ENCODE results near the gene ZNF597. TPM values are rescaled to one million over a fixed set of nuclear protein-coding genes. Genes with fewer than 3 reads are reported as not detected.

Gene ZNF597
- total and polyA plus RNA-seq, 2 donors (not counting 1 experiment from before 2014, with no cell fraction given): 1.6 to 2.0 TPM

DNA sequence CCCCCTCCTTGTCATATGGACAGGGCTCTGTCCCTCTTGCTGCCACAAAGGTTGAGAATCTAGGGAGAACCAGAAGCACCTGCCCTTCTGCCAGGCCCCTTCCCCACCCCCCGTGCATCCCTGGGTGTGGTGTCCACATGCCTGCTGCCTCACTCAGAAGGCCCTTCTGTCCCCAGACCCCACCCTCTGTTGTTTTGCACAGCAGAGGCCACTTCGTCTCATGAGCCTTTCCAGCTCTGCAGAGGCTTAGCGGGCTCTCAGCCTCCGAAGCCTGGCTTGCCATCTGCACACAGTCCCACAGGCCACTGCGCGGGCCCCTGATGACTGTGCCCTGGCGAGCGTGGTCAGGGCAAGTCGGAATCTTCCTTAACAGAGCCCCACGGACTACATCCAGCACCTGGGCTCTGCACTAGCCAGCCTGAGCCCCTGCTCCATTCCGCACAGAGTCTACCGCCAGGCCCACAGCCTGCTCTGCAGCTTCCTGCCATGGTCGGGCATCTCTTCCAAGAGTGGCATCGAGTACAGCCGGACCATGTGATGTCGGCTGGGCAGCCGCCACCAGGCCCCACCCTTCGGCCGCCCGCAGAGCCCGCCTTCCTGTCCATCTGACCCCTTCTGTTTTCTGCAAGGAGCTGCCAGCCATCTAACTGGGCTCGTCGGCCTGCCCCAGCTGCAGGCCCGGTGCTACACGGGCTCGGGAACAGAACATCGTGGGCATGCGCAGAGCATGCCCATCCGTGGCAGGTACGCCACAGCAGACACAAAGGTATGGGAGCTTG lies 41.2 kb upstream of the ZNF597 start:
- no peak overlapping the region for H3K4me2 ChIP-seq (ENCODE audit: extremely low read depth, insufficient read depth, low read length)
- H3K9me3 ChIP-seq (ENCODE audit: control insufficient read depth, insufficient read depth, low read depth, low read length): no peaks in the 10 kb centered on the region
- H3K36me3 ChIP-seq (ENCODE audit: control insufficient read depth, insufficient read depth, low read length): peaks cover 24% of the 10 kb centered on the region
- H2AFZ ChIP-seq (ENCODE audit: low read length): no peak overlapping the region
- no peak for TF ChIP-seq EZH2 (IDR thresholded peaks at IDR 0.05; ENCODE audit: low read length, missing control alignments)
- TF ChIP-seq, protein P1, sequence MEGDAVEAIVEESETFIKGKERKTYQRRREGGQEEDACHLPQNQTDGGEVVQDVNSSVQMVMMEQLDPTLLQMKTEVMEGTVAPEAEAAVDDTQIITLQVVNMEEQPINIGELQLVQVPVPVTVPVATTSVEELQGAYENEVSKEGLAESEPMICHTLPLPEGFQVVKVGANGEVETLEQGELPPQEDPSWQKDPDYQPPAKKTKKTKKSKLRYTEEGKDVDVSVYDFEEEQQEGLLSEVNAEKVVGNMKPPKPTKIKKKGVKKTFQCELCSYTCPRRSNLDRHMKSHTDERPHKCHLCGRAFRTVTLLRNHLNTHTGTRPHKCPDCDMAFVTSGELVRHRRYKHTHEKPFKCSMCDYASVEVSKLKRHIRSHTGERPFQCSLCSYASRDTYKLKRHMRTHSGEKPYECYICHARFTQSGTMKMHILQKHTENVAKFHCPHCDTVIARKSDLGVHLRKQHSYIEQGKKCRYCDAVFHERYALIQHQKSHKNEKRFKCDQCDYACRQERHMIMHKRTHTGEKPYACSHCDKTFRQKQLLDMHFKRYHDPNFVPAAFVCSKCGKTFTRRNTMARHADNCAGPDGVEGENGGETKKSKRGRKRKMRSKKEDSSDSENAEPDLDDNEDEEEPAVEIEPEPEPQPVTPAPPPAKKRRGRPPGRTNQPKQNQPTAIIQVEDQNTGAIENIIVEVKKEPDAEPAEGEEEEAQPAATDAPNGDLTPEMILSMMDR (conservative IDR thresholded peaks at IDR 0.05 in 1 of 2, IDR thresholded peaks at IDR 0.05 in 1 of 2; ENCODE audit: low read depth in 1 of 2, low read length in 2 of 2): no peak
- DNase-seq (ENCODE audit: low read depth in 2 of 2): no peak
- H3K79me2 ChIP-seq (ENCODE audit: control insufficient read depth, insufficient read depth, low read length): no peaks in the 10 kb centered on the region
- H3K27me3 ChIP-seq (ENCODE audit: control insufficient read depth, insufficient read depth, low read length): no peaks in the 10 kb centered on the region
- no peak overlapping the region for H3K9ac ChIP-seq (ENCODE audit: insufficient read depth, low read length)
- no peak overlapping the region for H3K4me3 ChIP-seq (replicated peaks in 1 of 4; ENCODE audit: control extremely low read depth in 1 of 4, insufficient read depth in 1 of 4, low read depth in 3 of 4, low read length in 4 of 4)
- H3K4me1 ChIP-seq (ENCODE audit: control insufficient read depth, extremely low read depth, insufficient read depth, low read length): no peaks in the 10 kb centered on the region
- H4K20me1 ChIP-seq (ENCODE audit: control insufficient read depth, extremely low read depth, insufficient read depth, low read length): no peaks in the 10 kb centered on the region
- no peak overlapping the region for H3K27ac ChIP-seq (ENCODE audit: insufficient read depth, low read length)

GRCh38 chr16:3482659-3483241 lies 39.4 kb upstream of the ZNF597 start:
- no peak overlapping the region for H3K27ac ChIP-seq (ENCODE audit: insufficient read depth, low read length)
- no peak overlapping the region for H3K9ac ChIP-seq (ENCODE audit: insufficient read depth, low read length)
- H3K4me3 ChIP-seq (replicated peaks in 1 of 4; ENCODE audit: control extremely low read depth in 1 of 4, insufficient read depth in 1 of 4, low read depth in 3 of 4, low read length in 4 of 4): no peak overlapping the region
- H2AFZ ChIP-seq (ENCODE audit: low read length): no peak overlapping the region
- TF ChIP-seq, protein P1 (conservative IDR thresholded peaks at IDR 0.05 in 1 of 2, IDR thresholded peaks at IDR 0.05 in 1 of 2; ENCODE audit: low read depth in 1 of 2, low read length in 2 of 2): no peak
- no peak for TF ChIP-seq EZH2 (IDR thresholded peaks at IDR 0.05; ENCODE audit: low read length, missing control alignments)
- H3K9me3 ChIP-seq (ENCODE audit: control insufficient read depth, insufficient read depth, low read depth, low read length): no peaks in the 10 kb centered on the region
- H3K27me3 ChIP-seq (ENCODE audit: control insufficient read depth, insufficient read depth, low read length): no peaks in the 10 kb centered on the region
- no peak overlapping the region for H3K4me2 ChIP-seq (ENCODE audit: extremely low read depth, insufficient read depth, low read length)
- H3K79me2 ChIP-seq (ENCODE audit: control insufficient read depth, insufficient read depth, low read length): peaks cover 2% of the 10 kb centered on the region
- no peaks in the 10 kb centered on the region for H3K4me1 ChIP-seq (ENCODE audit: control insufficient read depth, extremely low read depth, insufficient read depth, low read length)
- no peak for DNase-seq (ENCODE audit: low read depth in 2 of 2)
- H4K20me1 ChIP-seq (ENCODE audit: control insufficient read depth, extremely low read depth, insufficient read depth, low read length): no peaks in the 10 kb centered on the region
- H3K36me3 ChIP-seq (ENCODE audit: control insufficient read depth, insufficient read depth, low read length): peaks cover 25% of the 10 kb centered on the region

DNA sequence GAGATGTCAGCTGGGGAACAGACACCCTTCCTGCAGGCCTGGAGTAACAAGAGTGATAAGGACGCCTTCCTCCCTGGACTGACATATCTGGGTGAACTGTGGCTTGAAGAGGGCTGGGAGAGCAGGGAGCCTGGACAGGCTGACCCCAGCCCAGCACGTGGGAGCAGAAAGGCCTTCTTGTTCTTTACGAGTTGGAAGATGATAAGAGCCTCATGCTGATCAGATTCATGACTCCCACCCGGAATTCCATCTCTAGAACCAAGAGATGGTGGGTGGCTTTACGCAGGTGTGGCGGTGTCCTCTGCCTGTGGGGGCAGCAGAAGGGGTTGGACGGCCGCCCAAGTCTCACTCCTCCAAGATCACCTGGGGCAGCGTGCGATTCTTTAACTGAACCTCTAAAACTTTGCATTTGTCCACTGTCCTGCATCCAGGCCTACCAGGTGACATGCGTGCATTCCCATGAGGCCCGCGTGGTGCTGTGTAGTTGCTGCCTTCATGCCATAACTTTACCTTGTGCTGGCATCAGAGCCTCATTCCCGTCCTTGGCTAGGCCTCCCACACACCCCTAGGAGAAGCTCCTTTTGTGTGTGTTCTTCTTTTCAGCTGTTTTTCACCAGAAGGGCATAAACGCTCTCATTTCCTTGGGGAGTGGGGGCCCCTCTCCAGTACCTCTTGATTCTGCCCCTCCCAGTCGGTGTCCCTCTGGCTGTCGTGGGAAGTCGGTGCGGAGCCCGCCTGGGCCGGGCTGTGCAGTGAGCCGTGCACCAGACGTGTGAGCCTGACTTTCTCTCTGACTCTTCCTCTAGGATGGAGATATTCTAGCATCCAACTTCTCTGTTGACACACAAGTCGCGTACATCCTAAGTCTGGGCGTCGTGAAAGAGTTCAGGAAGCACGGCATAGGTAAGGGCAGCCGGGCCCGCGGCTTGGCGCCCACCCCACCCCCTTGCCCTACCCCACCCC lies 38.7 kb upstream of the ZNF597 start:
- Histone ChIP-seq H3K9ac (ENCODE audit: insufficient read depth, low read length) (no peak overlapping the region), H4K20me1 (ENCODE audit: control insufficient read depth, extremely low read depth, insufficient read depth, low read length) (no peaks in the 10 kb centered on the region), H3K4me1 (ENCODE audit: control insufficient read depth, extremely low read depth, insufficient read depth, low read length) (no peaks in the 10 kb centered on the region), H3K27ac (ENCODE audit: insufficient read depth, low read length) (no peak overlapping the region), H3K4me2 (ENCODE audit: extremely low read depth, insufficient read depth, low read length) (no peak overlapping the region), H3K36me3 (ENCODE audit: control insufficient read depth, insufficient read depth, low read length) (peaks cover 24% of the 10 kb centered on the region), H3K4me3 (replicated peaks in 1 of 4; ENCODE audit: control extremely low read depth in 1 of 4, insufficient read depth in 1 of 4, low read depth in 3 of 4, low read length in 4 of 4) (no peak overlapping the region), H2AFZ (ENCODE audit: low read length) (no peak overlapping the region), H3K27me3 (ENCODE audit: control insufficient read depth, insufficient read depth, low read length) (no peaks in the 10 kb centered on the region), H3K9me3 (ENCODE audit: control insufficient read depth, insufficient read depth, low read depth, low read length) (no peaks in the 10 kb centered on the region), H3K79me2 (ENCODE audit: control insufficient read depth, insufficient read depth, low read length) (peaks cover 4% of the 10 kb centered on the region)
- DNase-seq (ENCODE audit: low read depth in 2 of 2): no peak
- no peak for TF ChIP-seq EZH2 (IDR thresholded peaks at IDR 0.05; ENCODE audit: low read length, missing control alignments)
- TF ChIP-seq, protein P1 (conservative IDR thresholded peaks at IDR 0.05 in 1 of 2, IDR thresholded peaks at IDR 0.05 in 1 of 2; ENCODE audit: low read depth in 1 of 2, low read length in 2 of 2): no peak

Measured in fibroblast of lung (primary cell).